Raji (cell line): ENCODE data around the gene SAMD14.

Experiments used
- POLR2A ChIP-seq: IDR thresholded peaks from 2 replicates; pipeline ENCODE4 v1.6.1; 2011; ENCODE audit warnings: low read depth, low read length, control low read depth; ENCODE audit not compliant: insufficient read depth

The SAMD14 gene

GRCh38 chr17:50146927-50147665, 17.1 kb upstream of the SAMD14 start:
- no peak for TF ChIP-seq POLR2A

GRCh38 chr17:50146230-50146926, 16.4 kb upstream of the SAMD14 start:
- no peak for TF ChIP-seq POLR2A

GRCh38 chr17:50145532-50146229, 15.7 kb upstream of the SAMD14 start:
- TF ChIP-seq POLR2A = no peak

- no peak for TF ChIP-seq POLR2A
These were observed 15.0 kb upstream of the SAMD14 start for GRCh38 chr17:50144845-50145531.

GRCh38 chr17:50144355-50144754, 14.4 kb upstream of the SAMD14 start:
- TF ChIP-seq POLR2A = no peak

GRCh38 chr17:50143461-50144176, 13.7 kb upstream of the SAMD14 start:
- no peak for TF ChIP-seq POLR2A

GRCh38 chr17:50141745-50142110, 11.8 kb upstream of the SAMD14 start:
- TF ChIP-seq POLR2A = no peak

- no peak for TF ChIP-seq POLR2A
These were observed 11.2 kb upstream of the SAMD14 start for GRCh38 chr17:50141026-50141744.

GRCh38 chr17:50139950-50140885, 10.3 kb upstream of the SAMD14 start:
- TF ChIP-seq POLR2A = no peak

- no peak for TF ChIP-seq POLR2A
These were observed 9.3 kb upstream of the SAMD14 start for GRCh38 chr17:50139185-50139783.

- TF ChIP-seq POLR2A = no peak
These were observed 7.1 kb upstream of the SAMD14 start for GRCh38 chr17:50137042-50137441.

- no peak for TF ChIP-seq POLR2A
These were observed 6.2 kb upstream of the SAMD14 start for GRCh38 chr17:50136096-50136687.
